B cell (primary cell): ENCODE results near the gene MAP3K15. TPM values are rescaled to one million over a fixed set of nuclear protein-coding genes. Genes with fewer than 3 reads are reported as not detected.

Experiments used
- ATAC-seq: fragments of 200-7000 bp; cut with Tn5 transposase; one replicate; pipeline ENCODE4 v1.10.0; 2021; ENCODE audit warnings: low read depth, mild to moderate bottlenecking, moderate number of reproducible peaks, moderate library complexity
- CTCF ChIA-PET: fragments of 350-600 bp; sonication (Branson Sonifier 250); formaldehyde crosslinking; loops from one replicate; lab custom pipeline; 2021; ENCODE audit warnings: antibody characterized with exemption, inconsistent platforms; lab: Charles Lee
- POLR2A ChIA-PET: fragments of 350-600 bp; sonication (Branson Sonifier 250); formaldehyde crosslinking; loops from one replicate; lab custom pipeline; 2021; ENCODE audit warnings: antibody characterized with exemption; lab: Charles Lee
- DNase-seq: peaks from one replicate; pipeline ENCODE4 v3.0.0; 2013
- H2AFZ ChIP-seq: 2 replicates; pipeline ENCODE4 v1.6.1; 2012; ENCODE audit warnings: mild to moderate bottlenecking, low read depth, low read length; ENCODE audit not compliant: insufficient read depth, poor library complexity, severe bottlenecking
- H3K27ac ChIP-seq, 2 donors: 1 replicate in 1 of 2; 2 replicates in 1 of 2; pipeline ENCODE4 v1.5.1; 2012 to 2013; ENCODE audit warnings: low read length in 2 of 2, mild to moderate bottlenecking in 2 of 2, moderate library complexity in 1 of 2
- H3K27me3 ChIP-seq, 4 experiments: fragments of 200-600 bp in 1 of 4; sonication (generic) in 1 of 4; replicated peaks in 1 of 4; 1 replicate in 2 of 4; 2 replicates in 2 of 4; pipeline versions ENCODE4 v1.6.1 to v1.7.0; 2013 to 2016; ENCODE audit warnings: low read length in 3 of 4, mild to moderate bottlenecking in 2 of 4, mixed read lengths in 1 of 4, moderate library complexity in 1 of 4; ENCODE audit not compliant: insufficient read depth in 4 of 4, control insufficient read depth in 3 of 4; ENCODE audit errors: control extremely low read depth in 1 of 4
- H3K36me3 ChIP-seq, 2 experiments: replicated peaks in 1 of 2; 1 replicate in 1 of 2; 2 replicates in 1 of 2; pipeline versions ENCODE4 v1.6.1 to v1.7.1; 2013; ENCODE audit warnings: low read length in 1 of 2; ENCODE audit not compliant: insufficient read depth in 2 of 2, control insufficient read depth in 1 of 2; ENCODE audit errors: control extremely low read depth in 1 of 2, extremely low read depth in 1 of 2
- H3K4me1 ChIP-seq, 2 donors: fragments of 200-600 bp in 1 of 2; sonication (generic) in 1 of 2; 1 replicate in 1 of 2; 2 replicates in 1 of 2; pipeline versions ENCODE4 v1.5.1 to v1.6.1; 2013 to 2017; ENCODE audit warnings: low read length in 2 of 2; ENCODE audit not compliant: control insufficient read depth in 2 of 2, insufficient read depth in 2 of 2
- H3K4me2 ChIP-seq: replicated peaks from 2 replicates; pipeline ENCODE3; 2012; ENCODE audit warnings: mild to moderate bottlenecking, low read depth, low read length; ENCODE audit not compliant: poor library complexity, severe bottlenecking
- H3K4me3 ChIP-seq, 5 experiments: fragments of 200-600 bp in 1 of 5; sonication (generic) in 1 of 5; 1 replicate in 3 of 5; 2 replicates in 2 of 5; pipeline versions ENCODE4 v1.5.1 to v1.7.0; 2011 to 2016; ENCODE audit warnings: low read length in 4 of 5, mild to moderate bottlenecking in 4 of 5, low read depth in 2 of 5, control low read depth in 1 of 5, moderate library complexity in 1 of 5; ENCODE audit not compliant: insufficient read depth in 1 of 5; ENCODE audit errors: control extremely low read depth in 1 of 5, extremely low read depth in 1 of 5
- H3K79me2 ChIP-seq: fragments of 200-600 bp; sonication (generic); one replicate; pipeline ENCODE4 v1.6.0; 2016; ENCODE audit warnings: low read length; ENCODE audit not compliant: control insufficient read depth, insufficient read depth
- H3K9ac ChIP-seq: fragments of 200-600 bp; sonication (generic); 2 replicates; pipeline ENCODE4 v1.6.1; 2017; ENCODE audit warnings: mild to moderate bottlenecking, low read length, moderate library complexity
- H3K9me3 ChIP-seq, 3 donors: one replicate each; pipeline versions ENCODE4 v1.6.1 to v1.7.1; 2013; ENCODE audit warnings: low read length in 2 of 3; ENCODE audit not compliant: control insufficient read depth in 2 of 3, insufficient read depth in 1 of 3; ENCODE audit errors: control extremely low read depth in 1 of 3
- H4K20me1 ChIP-seq: 2 replicates; pipeline ENCODE4 v1.6.0; 2012; ENCODE audit warnings: mild to moderate bottlenecking, low read length; ENCODE audit not compliant: insufficient read depth, control insufficient read depth, poor library complexity, severe bottlenecking
- H3K27ac Mint-ChIP-seq: one replicate; pipeline ENCODE4 v1.8.0; 2021; ENCODE audit warnings: mixed read lengths
- H3K27me3 Mint-ChIP-seq: one replicate; pipeline ENCODE4 v1.8.0; 2021; ENCODE audit warnings: mixed read lengths
- H3K4me1 Mint-ChIP-seq: one replicate; pipeline ENCODE4 v1.8.0; 2021; ENCODE audit warnings: mixed read lengths
- H3K4me3 Mint-ChIP-seq: one replicate; pipeline ENCODE4 v1.8.0; 2021; ENCODE audit warnings: mixed read lengths
- H3K9me3 Mint-ChIP-seq: one replicate; pipeline ENCODE4 v1.8.0; 2022; ENCODE audit warnings: mixed read lengths; ENCODE audit not compliant: insufficient read depth
- CTCF ChIP-seq: fragments of 200-600 bp; IDR thresholded peaks from one replicate; pipeline ENCODE4 v1.8.0; 2022; ENCODE audit warnings: antibody characterized with exemption, mild to moderate bottlenecking
- EZH2 ChIP-seq: IDR thresholded peaks from 2 replicates; pipeline ENCODE4 v1.6.1; 2012; ENCODE audit warnings: borderline replicate concordance, low read depth, mild to moderate bottlenecking, moderate library complexity, low read length; ENCODE audit not compliant: insufficient read depth, poor library complexity, severe bottlenecking
- WGBS: methylation state at CpG from one replicate; pipeline ENCODE4 v1.1.5; 2013; ENCODE audit warnings: missing lambda C conversion rate; ENCODE audit not compliant: insufficient coverage; 5-methylcytosine and 5-hydroxymethylcytosine counted together
- intact Hi-C: fragments of 100-400 bp; cut with micrococcal nuclease; formaldehyde crosslinking; loops from one replicate; pipeline ENCODE4 v1.10.0; 2022
- polyA plus RNA-seq: library from polyadenylated mRNA; depleted of rRNA; stranded (reverse); fragments of >200 nt; gene quantifications from 2 replicates; pipeline ENCODE4 v1.2.3, GENCODE V29; 2012
- total RNA-seq, 2 donors: library from RNA; stranded (reverse); fragments of 120-200 nt in 1 of 2; gene quantifications; 1 replicate in 1 of 2; 2 replicates in 1 of 2; pipeline versions ENCODE4 v1.2.3 to v1.2.4, GENCODE V29; 2013 to 2022

MAP3K15 gene
- total and polyA plus RNA-seq, 2 donors (not counting 1 experiment from before 2014, with no cell fraction given) = not detected

DNA sequence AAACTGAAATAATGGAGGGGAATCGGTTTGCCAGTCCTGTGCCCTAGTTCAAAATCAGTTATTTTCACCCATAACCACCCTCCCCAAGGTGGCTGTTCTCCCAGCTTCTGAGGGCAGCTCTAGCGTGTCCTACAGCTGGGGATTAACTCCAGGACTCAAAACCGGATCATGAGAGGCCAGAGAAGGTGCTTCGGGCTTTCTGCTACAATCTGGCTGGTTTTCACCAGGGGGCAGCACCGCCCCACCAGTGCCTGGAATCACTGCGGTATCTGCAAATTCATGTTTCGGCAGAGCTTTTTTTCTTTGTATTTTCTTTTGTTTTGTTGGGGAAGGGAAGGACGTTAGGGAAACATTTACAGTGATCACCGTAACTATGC, 143.2 kb downstream of the MAP3K15 start:
- Histone ChIP-seq H3K9ac (peak overlapping the region; percentile 62), H3K4me1 (peaks cover 0 to 5% of the 10 kb centered on the region in 2 donors), H3K4me3 (peak overlapping the region; percentile 39 to 63 (median 49)), H4K20me1 (no peaks in the 10 kb centered on the region), H3K4me2 (peak overlapping the region; percentile 83), H2AFZ (peak overlapping the region; percentile 77), H3K27me3 (no peaks in the 10 kb centered on the region), H3K27ac (no peak overlapping the region), H3K79me2 (no peaks in the 10 kb centered on the region), H3K36me3 (no peaks in the 10 kb centered on the region), H3K9me3 (no peaks in the 10 kb centered on the region)
- ChIA-PET POLR2A (no interaction called here), CTCF (interaction anchor here (0.6 to 2.0 kb wide), 9 partner anchors 10 to 696 kb away, joined by 3 to 7 read pairs (median 4); no protein-coding TSS in a partner anchor)
- DNase-seq (peak; percentile 66), ATAC-seq (peak; percentile 64)
- intact Hi-C loops = loop anchor here (1.0 to 5.0 kb wide), 2 partner anchors 520 to 695 kb away; no protein-coding TSS in a partner anchor
- H3K27ac Mint-ChIP-seq = no peak overlapping the region
- WGBS = 3% methylated on average over 5 of the region's 9 CpGs
- H3K27me3 Mint-ChIP-seq = no peaks in the 10 kb centered on the region
- peaks cover 5% of the 10 kb centered on the region for H3K4me1 Mint-ChIP-seq
- peak overlapping the region; percentile 88 for H3K4me3 Mint-ChIP-seq
- peak; percentile 74 for TF ChIP-seq CTCF
- no peak for TF ChIP-seq EZH2
- no peaks in the 10 kb centered on the region for H3K9me3 Mint-ChIP-seq

- no peaks in the 10 kb centered on the region for H3K27me3 ChIP-seq
- CTCF ChIA-PET = no interaction called here
- no peaks in the 10 kb centered on the region for H3K9me3 ChIP-seq
- H3K4me1 ChIP-seq = peaks cover 0 to 5% of the 10 kb centered on the region in 2 donors
- WGBS = no CpG with 5 or more reads among the region's 5 CpGs
- Mint-ChIP-seq H3K4me3 (no peak overlapping the region), H3K9me3 (peaks cover 5% of the 10 kb centered on the region), H3K4me1 (peaks cover 5% of the 10 kb centered on the region), H3K27me3 (no peaks in the 10 kb centered on the region), H3K27ac (no peak overlapping the region)
- ATAC-seq (no peak), DNase-seq (no peak)
- no peak overlapping the region for H3K4me2 ChIP-seq
- H4K20me1 ChIP-seq = no peaks in the 10 kb centered on the region
- H3K79me2 ChIP-seq = no peaks in the 10 kb centered on the region
- TF ChIP-seq CTCF = no peak
- TF ChIP-seq EZH2 = no peak
- no peaks in the 10 kb centered on the region for H3K36me3 ChIP-seq
- intact Hi-C loops = loop anchor here (5.0 kb wide), 1 partner anchor 522 kb away; no protein-coding TSS in a partner anchor
- no peak overlapping the region for H2AFZ ChIP-seq
- POLR2A ChIA-PET = no interaction called here
- H3K9ac ChIP-seq = no peak overlapping the region
- H3K27ac ChIP-seq = no peak overlapping the region
- no peak overlapping the region for H3K4me3 ChIP-seq
Measured at GRCh38 chrX:19370061-19370460, 145.2 kb downstream of the MAP3K15 start.
